ENCODE results near the gene SLC6A18.

SLC6A18 gene

GRCh38 chr5:1182633-1183423 is 42.4 kb upstream of the SLC6A18 start:
- no peak for DNase-seq
- no peaks in the 10 kb centered on the region for H3K36me3 ChIP-seq (replicated peaks; ENCODE audit: insufficient read depth, low read length)
- TF ChIP-seq EZH2phosphoT487 (IDR thresholded peaks at IDR 0.05; ENCODE audit: low read length): no peak
- no peak for TF ChIP-seq EZH2 (optimal IDR thresholded peaks at IDR 0.05; ENCODE audit: low read depth, low read length)
- no peak for TF ChIP-seq CTCF (IDR thresholded peaks at IDR 0.05; ENCODE audit: low read length)
- no peak overlapping the region for H3K4me3 ChIP-seq (ENCODE audit: low read length)
- no peak overlapping the region for H2AFZ ChIP-seq (ENCODE audit: low read length)
- H3K79me2 ChIP-seq (ENCODE audit: low read length): no peaks in the 10 kb centered on the region
- H4K20me1 ChIP-seq (ENCODE audit: insufficient read depth, low read length): no peaks in the 10 kb centered on the region
- no peak overlapping the region for H3K9ac ChIP-seq (ENCODE audit: low read length)
- no peaks in the 10 kb centered on the region for H3K4me1 ChIP-seq (ENCODE audit: low read length)
- no peak overlapping the region for H3K4me2 ChIP-seq (ENCODE audit: low read depth, low read length)
- H3K9me3 ChIP-seq (replicated peaks; ENCODE audit: insufficient read depth, low read length): no peaks in the 10 kb centered on the region
- H3K27ac ChIP-seq (ENCODE audit: low read length): no peak overlapping the region
- H3F3A ChIP-seq (ENCODE audit: insufficient read depth, low read length): no peaks in the 10 kb centered on the region
- no peaks in the 10 kb centered on the region for H3K9me2 ChIP-seq (replicated peaks; ENCODE audit: insufficient read depth, low read length)
- no peaks in the 10 kb centered on the region for H3K27me3 ChIP-seq (replicated peaks; ENCODE audit: insufficient read depth, low read length)

GRCh38 chr5:1183424-1184162 is 41.6 kb upstream of the SLC6A18 start:
- H3K27ac ChIP-seq (ENCODE audit: low read length): no peak overlapping the region
- H3K27me3 ChIP-seq (replicated peaks; ENCODE audit: insufficient read depth, low read length): no peaks in the 10 kb centered on the region
- H3K9ac ChIP-seq (ENCODE audit: low read length): no peak overlapping the region
- H4K20me1 ChIP-seq (ENCODE audit: insufficient read depth, low read length): no peaks in the 10 kb centered on the region
- H3K79me2 ChIP-seq (ENCODE audit: low read length): no peaks in the 10 kb centered on the region
- no peaks in the 10 kb centered on the region for H3K4me1 ChIP-seq (ENCODE audit: low read length)
- H3K9me2 ChIP-seq (replicated peaks; ENCODE audit: insufficient read depth, low read length): no peaks in the 10 kb centered on the region
- no peaks in the 10 kb centered on the region for H3K36me3 ChIP-seq (replicated peaks; ENCODE audit: insufficient read depth, low read length)
- H3K9me3 ChIP-seq (replicated peaks; ENCODE audit: insufficient read depth, low read length): no peaks in the 10 kb centered on the region
- H3K4me2 ChIP-seq (ENCODE audit: low read depth, low read length): no peak overlapping the region
- DNase-seq: no peak
- no peak overlapping the region for H2AFZ ChIP-seq (ENCODE audit: low read length)
- H3K4me3 ChIP-seq (ENCODE audit: low read length): no peak overlapping the region
- no peak for TF ChIP-seq CTCF (IDR thresholded peaks at IDR 0.05; ENCODE audit: low read length)
- no peaks in the 10 kb centered on the region for H3F3A ChIP-seq (ENCODE audit: insufficient read depth, low read length)

- Histone ChIP-seq H3K36me3 (replicated peaks; ENCODE audit: insufficient read depth, low read length) (no peaks in the 10 kb centered on the region), H3K27me3 (replicated peaks; ENCODE audit: insufficient read depth, low read length) (0 out of 2 replicates have a peak, but pooled peaks cover 1% of the 10 kb centered on the region), H3F3A (ENCODE audit: insufficient read depth, low read length) (no peaks in the 10 kb centered on the region), H3K9me2 (replicated peaks; ENCODE audit: insufficient read depth, low read length) (no peaks in the 10 kb centered on the region), H2AFZ (ENCODE audit: low read length) (no peak overlapping the region), H3K4me3 (ENCODE audit: low read length) (no peak overlapping the region), H3K79me2 (ENCODE audit: low read length) (no peaks in the 10 kb centered on the region), H3K27ac (ENCODE audit: low read length) (no peak overlapping the region), H3K9me3 (replicated peaks; ENCODE audit: insufficient read depth, low read length) (no peaks in the 10 kb centered on the region), H3K9ac (ENCODE audit: low read length) (no peak overlapping the region), H3K4me1 (ENCODE audit: low read length) (no peaks in the 10 kb centered on the region), H3K4me2 (ENCODE audit: low read depth, low read length) (no peak overlapping the region), H4K20me1 (ENCODE audit: insufficient read depth, low read length) (no peaks in the 10 kb centered on the region)
- DNase-seq: no peak
- no peak for TF ChIP-seq EZH2phosphoT487 (IDR thresholded peaks at IDR 0.05; ENCODE audit: low read length)
- no peak for TF ChIP-seq EZH2 (optimal IDR thresholded peaks at IDR 0.05; ENCODE audit: low read depth, low read length)
- no peak for TF ChIP-seq CTCF (IDR thresholded peaks at IDR 0.05; ENCODE audit: low read length)
Observed at GRCh38 chr5:1184163-1184470, 41.1 kb upstream of the SLC6A18 start.
